Ecto neural progenitor cell (in vitro differentiated cells): ENCODE measurements around the gene ZNF280A.

Experiments used
- DNase-seq: peaks from one replicate; pipeline ENCODE4 v3.0.0-alpha.2; 2018; ENCODE audit warnings: low spot score

Gene ZNF280A

DNA sequence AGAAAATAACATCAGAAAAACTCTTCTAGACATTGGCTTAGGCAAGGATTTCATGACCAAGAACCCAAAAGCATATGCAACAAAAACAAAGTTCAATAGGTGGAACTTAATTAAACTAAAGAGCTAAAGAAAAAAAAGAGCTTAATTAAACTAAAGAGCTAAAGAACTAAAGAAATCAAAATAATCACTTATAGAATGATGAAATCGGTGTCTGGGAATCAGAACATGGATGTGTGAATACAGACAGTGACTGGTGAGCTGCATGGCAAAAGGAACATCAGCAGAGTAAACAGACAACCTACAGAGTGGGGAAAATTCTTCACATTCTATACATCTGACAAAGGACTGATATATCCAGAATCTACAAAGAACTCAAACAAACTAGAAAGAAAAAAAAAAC lies 53.0 kb downstream of the ZNF280A start:
- no peak for DNase-seq

DNA sequence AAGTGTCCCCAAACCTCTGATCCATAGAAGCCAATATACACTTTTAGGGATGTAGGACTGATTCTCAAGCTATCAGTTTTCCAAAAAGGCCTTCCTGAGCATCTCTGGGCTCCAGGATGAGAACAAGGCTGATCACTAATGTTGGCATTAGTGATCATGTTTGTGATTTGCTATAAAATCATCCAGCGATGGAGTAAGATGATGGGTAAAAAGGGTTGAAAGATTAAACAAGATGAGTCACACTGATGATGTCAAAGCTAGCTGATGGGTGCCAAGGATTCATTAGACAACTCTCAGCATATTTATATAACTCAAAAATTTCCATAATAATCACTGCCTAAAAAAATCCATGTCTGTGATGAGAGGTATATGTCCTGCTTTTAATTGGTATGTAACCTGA lies 54.3 kb downstream of the ZNF280A start:
- no peak for DNase-seq

DNA sequence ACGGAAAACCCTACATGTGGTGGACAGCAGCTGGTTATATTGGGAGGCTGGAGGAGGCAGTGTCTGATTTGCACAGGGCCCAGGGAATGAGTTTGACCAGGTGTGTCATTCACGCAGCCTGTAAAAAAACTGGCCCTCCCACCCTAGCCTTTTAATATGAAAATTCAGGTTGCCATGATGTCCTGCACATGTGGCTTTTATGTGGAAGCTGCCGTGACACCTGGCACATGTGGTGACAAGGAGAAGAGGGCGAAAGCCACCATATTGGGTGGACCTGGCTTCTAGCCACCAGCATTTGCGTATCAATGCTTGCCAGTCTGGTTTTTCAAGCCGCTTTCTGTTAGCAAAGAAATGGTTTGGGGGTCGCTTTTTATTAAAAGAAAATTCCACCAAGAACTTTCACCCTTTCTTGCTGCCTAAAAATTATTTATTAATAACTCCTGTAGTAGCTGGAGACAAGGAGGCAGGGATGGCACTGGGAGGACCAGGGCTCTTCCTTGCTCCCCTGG lies 54.9 kb downstream of the ZNF280A start:
- no peak for DNase-seq

DNA sequence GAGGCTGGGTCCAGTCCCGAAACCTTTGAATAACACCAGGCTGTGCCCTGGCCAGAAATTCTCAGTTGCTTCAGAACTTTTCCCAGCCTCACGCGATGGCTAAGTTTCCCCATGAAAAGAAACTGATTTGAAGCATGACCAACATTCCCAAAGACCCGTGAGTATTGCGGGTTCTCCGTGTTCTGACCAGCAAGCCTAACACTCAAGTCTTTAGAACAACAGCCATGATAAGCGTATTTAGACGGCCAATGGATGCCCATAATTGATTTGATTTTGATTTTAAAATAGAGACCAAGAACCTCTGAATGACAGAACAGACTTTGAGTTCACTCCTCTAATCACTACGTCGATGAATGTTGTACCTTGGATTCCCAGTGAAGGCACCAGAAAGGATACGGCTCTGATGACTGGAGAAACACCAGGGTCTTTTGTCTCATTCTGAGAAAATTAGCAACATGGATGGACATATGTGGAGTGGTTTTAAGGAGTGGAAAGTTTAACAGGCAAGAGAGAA lies 55.5 kb downstream of the ZNF280A start:
- no peak for DNase-seq

DNA sequence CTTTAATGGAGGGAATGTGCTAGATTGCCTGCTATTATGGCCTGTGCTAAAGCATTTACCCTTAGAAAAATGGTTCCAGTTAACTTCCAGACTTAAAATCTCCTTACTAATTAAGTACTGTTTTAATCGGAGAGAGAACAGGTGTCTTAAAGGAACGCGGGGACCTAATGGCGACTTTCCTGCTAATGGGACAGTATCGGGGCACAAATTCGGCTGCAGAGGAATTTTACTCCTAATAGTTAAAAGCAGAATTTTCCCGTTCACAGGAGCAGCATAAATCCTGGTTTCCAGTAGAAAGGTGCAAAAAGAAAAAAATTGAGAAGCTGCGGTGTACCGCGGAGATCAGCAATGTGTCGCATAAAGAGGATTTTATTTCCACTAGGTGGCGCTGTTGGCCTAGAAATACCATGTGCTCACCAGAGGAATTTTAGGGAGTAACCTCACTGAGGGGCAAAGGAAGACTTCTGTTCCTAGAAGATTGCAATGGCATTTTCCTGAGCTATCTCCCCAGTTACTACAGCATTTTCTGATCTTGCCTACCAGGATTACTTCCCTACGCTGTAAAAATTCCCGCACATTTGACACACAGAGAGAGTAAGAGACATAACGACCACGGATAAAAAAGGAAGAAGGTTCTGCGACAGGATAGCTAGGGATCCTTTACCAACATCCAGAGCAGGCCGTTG lies 56.1 kb downstream of the ZNF280A start:
- peak; percentile 73 for DNase-seq
